Endothelial cell of umbilical vein (primary cell): ENCODE results near the gene FHIT.

ENCODE experiments used
- CTCF ChIP-seq, 2 donors: IDR thresholded peaks; 1 replicate in 1 of 2; 2 replicates in 1 of 2; pipeline ENCODE4 v1.5.1; 2011; ENCODE audit warnings: low read length in 2 of 2, mild to moderate bottlenecking in 2 of 2, moderate library complexity in 2 of 2, control low read depth in 1 of 2, inconsistent platforms in 1 of 2, low read depth in 1 of 2; ENCODE audit not compliant: insufficient read depth in 1 of 2; ENCODE audit errors: extremely low read depth in 1 of 2
- EZH2 ChIP-seq: IDR thresholded peaks from 2 replicates; pipeline ENCODE4 v1.6.1; 2012; ENCODE audit warnings: borderline replicate concordance, low read depth, mild to moderate bottlenecking, moderate library complexity, low read length, inconsistent platforms; ENCODE audit not compliant: severe bottlenecking
- FOS ChIP-seq: IDR thresholded peaks from 2 replicates; pipeline ENCODE4 v1.6.1; 2011; ENCODE audit warnings: mild to moderate bottlenecking, low read length, moderate library complexity, borderline replicate concordance; ENCODE audit not compliant: insufficient read depth
- GATA2 ChIP-seq: IDR thresholded peaks from 2 replicates; pipeline ENCODE4 v1.7.0; 2011; ENCODE audit warnings: low read depth, mild to moderate bottlenecking, moderate library complexity, mixed read lengths, low read length; ENCODE audit not compliant: insufficient read length, insufficient read depth
- JUN ChIP-seq: IDR thresholded peaks from 2 replicates; pipeline ENCODE4 v1.6.1; 2011; ENCODE audit warnings: borderline replicate concordance, low read depth; ENCODE audit not compliant: insufficient read length, insufficient read depth
- MYC ChIP-seq: IDR thresholded peaks from one replicate; pipeline ENCODE4 v1.6.1; 2011; ENCODE audit warnings: mild to moderate bottlenecking, low read depth, low read length
- POLR2A ChIP-seq: IDR thresholded peaks from 2 replicates; pipeline ENCODE4 v1.6.1; 2012; ENCODE audit warnings: low read depth, mild to moderate bottlenecking, control low read depth, low read length
- POLR2AphosphoS5 ChIP-seq: IDR thresholded peaks from 2 replicates; pipeline ENCODE4 v1.6.1; 2012; ENCODE audit warnings: low read depth, mild to moderate bottlenecking, control low read depth, low read length, moderate library complexity; ENCODE audit not compliant: insufficient read depth
- TF ChIP-seq, protein P1 (sequence below): IDR thresholded peaks from 2 replicates; pipeline ENCODE4 v1.6.1; 2011; ENCODE audit not compliant: insufficient read depth, insufficient read length

DNA sequence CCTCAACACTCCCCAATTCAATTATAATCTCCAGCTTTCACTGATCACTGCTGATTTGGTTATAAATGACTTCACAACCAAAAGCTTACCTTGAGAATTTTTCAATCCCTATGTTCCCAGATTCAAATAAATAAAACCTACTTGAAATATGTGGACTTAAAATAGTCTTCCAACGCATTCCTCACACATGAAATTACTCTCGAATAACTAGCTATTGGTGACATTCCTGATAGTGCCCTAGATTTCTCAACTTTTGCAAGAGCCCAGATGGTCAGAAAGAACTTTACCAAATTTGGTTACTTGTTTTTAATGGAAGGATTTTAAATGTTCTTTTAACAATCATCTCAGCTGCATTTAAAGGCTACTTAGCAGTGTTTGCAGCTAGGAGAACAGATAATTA is 605.5 kb downstream of the FHIT start:
- TF ChIP-seq POLR2A (no peak), CTCF (IDR thresholded peaks at IDR 0.05; ENCODE audit: extremely low read depth in 1 of 2, insufficient read depth in 1 of 2, low read depth in 1 of 2, low read length in 2 of 2) (no peak), FOS (no peak), EZH2 (no peak), MYC (no peak), POLR2AphosphoS5 (no peak), GATA2 (no peak), JUN (no peak)
- TF ChIP-seq, protein P1, sequence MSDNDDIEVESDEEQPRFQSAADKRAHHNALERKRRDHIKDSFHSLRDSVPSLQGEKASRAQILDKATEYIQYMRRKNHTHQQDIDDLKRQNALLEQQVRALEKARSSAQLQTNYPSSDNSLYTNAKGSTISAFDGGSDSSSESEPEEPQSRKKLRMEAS: no peak
